Astrocyte (in vitro differentiated cells and primary cell): Measurements from ENCODE around the gene SEC24D. TPM values are rescaled to one million over a fixed set of nuclear protein-coding genes. Genes with fewer than 3 reads are reported as not detected.

ENCODE experiments used
- DNase-seq: peaks from one replicate; pipeline ENCODE4 v3.0.0-alpha.2; 2010; ENCODE audit warnings: low read depth
- FAIRE-seq: peaks from 2 replicates; lab custom pipeline; 2011; peaks lifted over from hg19 to GRCh38; lab: Jason Lieb, UNC
- H2AFZ ChIP-seq: 2 replicates; pipeline ENCODE4 v1.6.0; 2012; ENCODE audit warnings: low read depth, low read length, inconsistent platforms
- H3K27ac ChIP-seq: 2 replicates; pipeline ENCODE4 v1.5.1; 2011; ENCODE audit warnings: low read depth, low read length, inconsistent platforms
- H3K27me3 ChIP-seq: 2 replicates; pipeline ENCODE4 v1.6.0; 2011; ENCODE audit warnings: low read length, inconsistent platforms; ENCODE audit not compliant: insufficient read depth
- H3K36me3 ChIP-seq: 2 replicates; pipeline ENCODE4 v1.5.1; 2011; ENCODE audit warnings: low read length, inconsistent platforms; ENCODE audit not compliant: insufficient read depth
- H3K4me1 ChIP-seq: 2 replicates; pipeline ENCODE4 v1.5.1; 2011; ENCODE audit warnings: low read length, inconsistent platforms; ENCODE audit not compliant: insufficient read depth
- H3K4me2 ChIP-seq: 2 replicates; pipeline ENCODE4 v1.6.0; 2012; ENCODE audit warnings: low read length, inconsistent platforms
- H3K4me3 ChIP-seq: 2 replicates; pipeline ENCODE4 v1.5.1; 2011; ENCODE audit warnings: low read depth, mild to moderate bottlenecking, low read length, inconsistent platforms; ENCODE audit not compliant: insufficient read depth
- H3K79me2 ChIP-seq: 2 replicates; pipeline ENCODE4 v1.6.0; 2012; ENCODE audit warnings: mild to moderate bottlenecking, low read length, inconsistent platforms; ENCODE audit not compliant: insufficient read depth
- H3K9ac ChIP-seq: 2 replicates; pipeline ENCODE4 v1.6.0; 2012; ENCODE audit warnings: mild to moderate bottlenecking, low read length, inconsistent platforms
- H3K9me3 ChIP-seq: 2 replicates; pipeline ENCODE4 v1.5.1; 2012; ENCODE audit warnings: low read depth, mild to moderate bottlenecking, low read length, inconsistent platforms; ENCODE audit not compliant: insufficient read depth
- H4K20me1 ChIP-seq: 2 replicates; pipeline ENCODE4 v1.6.0; 2012; ENCODE audit warnings: low read length, inconsistent platforms; ENCODE audit not compliant: insufficient read depth
- H3K27ac Mint-ChIP-seq: one replicate; pipeline ENCODE4 v1.8.0; 2021; ENCODE audit warnings: mild to moderate bottlenecking, mixed read lengths; ENCODE audit not compliant: unreplicated experiment
- H3K27me3 Mint-ChIP-seq: one replicate; pipeline ENCODE4 v1.8.0; 2021; ENCODE audit warnings: low read depth, mixed read lengths; ENCODE audit not compliant: unreplicated experiment
- H3K36me3 Mint-ChIP-seq: one replicate; pipeline ENCODE4 v1.8.0; 2021; ENCODE audit warnings: low read depth, mixed read lengths; ENCODE audit not compliant: unreplicated experiment
- H3K4me1 Mint-ChIP-seq: one replicate; pipeline ENCODE4 v1.8.0; 2021; ENCODE audit warnings: low read depth, mixed read lengths; ENCODE audit not compliant: unreplicated experiment
- H3K4me3 Mint-ChIP-seq: one replicate; pipeline ENCODE4 v1.8.0; 2021; ENCODE audit warnings: mild to moderate bottlenecking, moderate library complexity, mixed read lengths; ENCODE audit not compliant: unreplicated experiment
- H3K9me3 Mint-ChIP-seq: one replicate; pipeline ENCODE4 v1.8.0; 2021; ENCODE audit warnings: mild to moderate bottlenecking, mixed read lengths; ENCODE audit not compliant: unreplicated experiment
- EZH2 ChIP-seq: IDR thresholded peaks from 2 replicates; pipeline ENCODE4 v1.6.1; 2012; ENCODE audit warnings: mild to moderate bottlenecking, low read length, inconsistent platforms; ENCODE audit not compliant: insufficient read depth
- total RNA-seq: library from RNA; stranded (reverse); gene quantifications from 2 replicates; pipeline ENCODE4 v1.2.1, GENCODE V29; 2021
- TF ChIP-seq, protein P1 (sequence below): IDR thresholded peaks from 2 replicates; pipeline ENCODE4 v1.5.1; 2011; ENCODE audit warnings: low read depth, mild to moderate bottlenecking, inconsistent platforms, low read length, moderate library complexity; ENCODE audit not compliant: insufficient read depth

The SEC24D gene
- total RNA-seq, 1 donor from 2014 or later = 187 TPM

DNA sequence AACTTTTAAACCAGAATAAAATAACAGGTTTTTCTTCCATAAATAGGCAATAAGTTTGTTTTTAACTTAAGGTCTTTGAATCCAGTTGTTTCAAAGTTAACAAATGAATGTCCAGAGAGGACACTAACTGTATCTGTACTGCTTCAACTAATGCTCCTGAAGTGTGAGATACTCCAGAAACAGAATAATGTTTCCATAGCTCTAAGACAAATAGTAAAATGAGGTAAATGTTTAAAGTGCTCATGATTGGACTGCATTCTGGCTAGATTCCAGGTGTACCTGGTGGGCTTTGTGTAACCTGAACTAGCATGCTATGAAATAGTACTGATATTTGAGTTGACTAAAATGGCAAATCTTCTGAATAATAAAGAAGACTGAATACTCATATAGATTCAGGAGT lies 99.0 kb downstream of the SEC24D start:
- Histone ChIP-seq H2AFZ (no peak overlapping the region), H3K79me2 (peaks cover 20% of the 10 kb centered on the region), H4K20me1 (peaks cover 38% of the 10 kb centered on the region), H3K36me3 (peaks cover 78% of the 10 kb centered on the region), H3K9ac (no peak overlapping the region), H3K27me3 (no peaks in the 10 kb centered on the region), H3K4me1 (peaks cover 6% of the 10 kb centered on the region), H3K9me3 (no peaks in the 10 kb centered on the region), H3K4me3 (no peak overlapping the region), H3K27ac (no peak overlapping the region), H3K4me2 (no peak overlapping the region)
- no peaks in the 10 kb centered on the region for H3K9me3 Mint-ChIP-seq
- H3K4me1 Mint-ChIP-seq = peaks cover 22% of the 10 kb centered on the region
- H3K27ac Mint-ChIP-seq = no peak overlapping the region
- no peak for DNase-seq
- FAIRE-seq = no peak
- peaks cover 19% of the 10 kb centered on the region for H3K36me3 Mint-ChIP-seq
- H3K4me3 Mint-ChIP-seq = no peak overlapping the region
- no peaks in the 10 kb centered on the region for H3K27me3 Mint-ChIP-seq
- TF ChIP-seq EZH2 = no peak
- TF ChIP-seq, protein P1, sequence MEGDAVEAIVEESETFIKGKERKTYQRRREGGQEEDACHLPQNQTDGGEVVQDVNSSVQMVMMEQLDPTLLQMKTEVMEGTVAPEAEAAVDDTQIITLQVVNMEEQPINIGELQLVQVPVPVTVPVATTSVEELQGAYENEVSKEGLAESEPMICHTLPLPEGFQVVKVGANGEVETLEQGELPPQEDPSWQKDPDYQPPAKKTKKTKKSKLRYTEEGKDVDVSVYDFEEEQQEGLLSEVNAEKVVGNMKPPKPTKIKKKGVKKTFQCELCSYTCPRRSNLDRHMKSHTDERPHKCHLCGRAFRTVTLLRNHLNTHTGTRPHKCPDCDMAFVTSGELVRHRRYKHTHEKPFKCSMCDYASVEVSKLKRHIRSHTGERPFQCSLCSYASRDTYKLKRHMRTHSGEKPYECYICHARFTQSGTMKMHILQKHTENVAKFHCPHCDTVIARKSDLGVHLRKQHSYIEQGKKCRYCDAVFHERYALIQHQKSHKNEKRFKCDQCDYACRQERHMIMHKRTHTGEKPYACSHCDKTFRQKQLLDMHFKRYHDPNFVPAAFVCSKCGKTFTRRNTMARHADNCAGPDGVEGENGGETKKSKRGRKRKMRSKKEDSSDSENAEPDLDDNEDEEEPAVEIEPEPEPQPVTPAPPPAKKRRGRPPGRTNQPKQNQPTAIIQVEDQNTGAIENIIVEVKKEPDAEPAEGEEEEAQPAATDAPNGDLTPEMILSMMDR = no peak

DNA sequence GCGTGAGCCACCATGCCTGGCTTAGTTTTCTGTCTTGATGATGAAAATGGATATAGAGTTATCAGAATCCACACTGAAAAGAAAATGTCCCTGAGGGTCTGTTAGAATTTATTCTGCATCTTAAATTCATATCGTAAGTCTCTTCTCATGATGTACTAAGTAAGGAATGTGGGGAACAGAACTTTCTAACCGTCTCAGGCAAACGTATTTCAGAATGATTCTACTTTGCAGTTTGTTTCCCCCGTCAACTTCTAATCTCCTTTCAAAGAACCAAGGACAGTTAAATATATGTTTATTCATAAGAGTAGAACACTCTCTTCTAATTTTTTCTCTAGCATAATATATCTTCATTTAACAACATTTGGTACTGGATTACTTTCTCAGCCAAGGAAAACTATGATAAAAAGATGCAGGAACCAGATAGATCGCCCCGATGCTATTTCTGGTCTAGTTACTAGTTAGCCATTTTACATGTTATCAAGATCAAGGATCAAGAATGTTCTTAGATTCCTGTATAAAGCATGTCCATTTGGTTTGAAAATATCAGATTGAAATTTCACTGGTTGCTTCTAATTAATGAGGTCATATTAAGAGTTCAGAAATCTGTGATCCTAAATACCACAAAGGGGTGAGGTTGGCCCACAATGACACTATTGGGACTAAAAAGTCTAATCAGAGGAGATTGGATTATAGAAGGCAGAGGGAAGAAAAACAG lies 101.3 kb downstream of the SEC24D start:
- TF ChIP-seq, protein P1 = no peak
- TF ChIP-seq EZH2 = no peak
- H3K27ac Mint-ChIP-seq = no peak overlapping the region
- Histone ChIP-seq H3K4me3 (no peak overlapping the region), H2AFZ (no peak overlapping the region), H3K4me2 (no peak overlapping the region), H3K9ac (no peak overlapping the region), H3K27ac (no peak overlapping the region), H3K36me3 (peaks cover 76% of the 10 kb centered on the region), H4K20me1 (peaks cover 33% of the 10 kb centered on the region), H3K79me2 (peaks cover 11% of the 10 kb centered on the region), H3K9me3 (no peaks in the 10 kb centered on the region), H3K27me3 (no peaks in the 10 kb centered on the region), H3K4me1 (peaks cover 14% of the 10 kb centered on the region)
- DNase-seq (peak; percentile 19), FAIRE-seq (no peak)
- no peaks in the 10 kb centered on the region for H3K27me3 Mint-ChIP-seq
- no peaks in the 10 kb centered on the region for H3K9me3 Mint-ChIP-seq
- no peak overlapping the region for H3K4me3 Mint-ChIP-seq
- peaks cover 33% of the 10 kb centered on the region for H3K4me1 Mint-ChIP-seq
- peaks cover 23% of the 10 kb centered on the region for H3K36me3 Mint-ChIP-seq
